ENCODE results near the gene CERS2.
A peak's percentile ranks its signal among the peaks of the same experiment; 100 is the strongest.

CERS2 gene

GRCh38 chr1:150974580-150975478 is at the start of gene CERS2:
CERS2 (minus strand) TSS chr1:150974835; CDS start chr1:150969090, 5,745 bp downstream.
- peak within 1 kb of the TSS; percentile 73 for H3K4me3 ChIP-seq (ENCODE audit: low read length)
- H3K27ac ChIP-seq (ENCODE audit: low read depth, low read length), result peak within 1 kb of the TSS; percentile 87
- peaks cover 2% of the 10 kb centered on the region for H3K36me3 ChIP-seq (ENCODE audit: control insufficient read depth, insufficient read depth, low read length)
- peaks cover 32% of the 10 kb centered on the region for H3K4me1 ChIP-seq (ENCODE audit: control insufficient read depth, insufficient read depth, low read length)
- peak within 1 kb of the TSS; percentile 74 for H3K9ac ChIP-seq (ENCODE audit: low read length)
- no peaks in the 10 kb centered on the region for H3K27me3 ChIP-seq (ENCODE audit: control insufficient read depth, insufficient read depth, low read length)

GRCh38 chr1:151013518-151013917 is 38.9 kb upstream of the CERS2 start:
- no peaks in the 10 kb centered on the region for H3K4me1 ChIP-seq (ENCODE audit: control insufficient read depth, insufficient read depth, low read length)
- H3K27ac ChIP-seq (ENCODE audit: low read depth, low read length), result peak overlapping the region; percentile 27
- H3K4me3 ChIP-seq (ENCODE audit: low read length), result no peak overlapping the region

GRCh38 chr1:151012684-151013471 is 38.2 kb upstream of the CERS2 start:
- Histone ChIP-seq H3K4me3 (ENCODE audit: low read length) (no peak overlapping the region), H3K27ac (ENCODE audit: low read depth, low read length) (peak overlapping the region; percentile 27), H3K27me3 (ENCODE audit: control insufficient read depth, insufficient read depth, low read length) (no peaks in the 10 kb centered on the region), H3K9ac (ENCODE audit: low read length) (no peak overlapping the region), H3K4me1 (ENCODE audit: control insufficient read depth, insufficient read depth, low read length) (peaks cover 2% of the 10 kb centered on the region), H3K36me3 (ENCODE audit: control insufficient read depth, insufficient read depth, low read length) (no peaks in the 10 kb centered on the region)

More at GRCh38 chr1:151013518-151013917, 38.9 kb upstream of the CERS2 start:
- Histone ChIP-seq H3K27me3 (ENCODE audit: control insufficient read depth, insufficient read depth, low read length) (no peaks in the 10 kb centered on the region), H3K36me3 (ENCODE audit: control insufficient read depth, insufficient read depth, low read length) (peaks cover 6% of the 10 kb centered on the region), H3K9ac (ENCODE audit: low read length) (no peak overlapping the region)

GRCh38 chr1:151011154-151011850 is 36.7 kb upstream of the CERS2 start:
- Histone ChIP-seq H3K36me3 (ENCODE audit: control insufficient read depth, insufficient read depth, low read length) (no peaks in the 10 kb centered on the region), H3K4me3 (ENCODE audit: low read length) (no peak overlapping the region), H3K9ac (ENCODE audit: low read length) (no peak overlapping the region), H3K27me3 (ENCODE audit: control insufficient read depth, insufficient read depth, low read length) (no peaks in the 10 kb centered on the region), H3K27ac (ENCODE audit: low read depth, low read length) (no peak overlapping the region), H3K4me1 (ENCODE audit: control insufficient read depth, insufficient read depth, low read length) (peaks cover 13% of the 10 kb centered on the region)

- H3K27ac ChIP-seq (ENCODE audit: low read depth, low read length), result no peak overlapping the region
- H3K4me3 ChIP-seq (ENCODE audit: low read length), result no peak overlapping the region
- no peaks in the 10 kb centered on the region for H3K36me3 ChIP-seq (ENCODE audit: control insufficient read depth, insufficient read depth, low read length)
- peaks cover 13% of the 10 kb centered on the region for H3K4me1 ChIP-seq (ENCODE audit: control insufficient read depth, insufficient read depth, low read length)
- H3K27me3 ChIP-seq (ENCODE audit: control insufficient read depth, insufficient read depth, low read length), result no peaks in the 10 kb centered on the region
- H3K9ac ChIP-seq (ENCODE audit: low read length), result no peak overlapping the region
Measured at GRCh38 chr1:151010346-151010726, 35.7 kb upstream of the CERS2 start.

- Histone ChIP-seq H3K4me3 (ENCODE audit: low read length) (no peak overlapping the region), H3K36me3 (ENCODE audit: control insufficient read depth, insufficient read depth, low read length) (no peaks in the 10 kb centered on the region), H3K9ac (ENCODE audit: low read length) (no peak overlapping the region), H3K27ac (ENCODE audit: low read depth, low read length) (no peak overlapping the region), H3K27me3 (ENCODE audit: control insufficient read depth, insufficient read depth, low read length) (no peaks in the 10 kb centered on the region), H3K4me1 (ENCODE audit: control insufficient read depth, insufficient read depth, low read length) (peaks cover 13% of the 10 kb centered on the region)
Measured at GRCh38 chr1:151009674-151010345, 35.2 kb upstream of the CERS2 start.

- Histone ChIP-seq H3K27ac (ENCODE audit: low read depth, low read length) (peak overlapping the region; percentile 83), H3K4me3 (ENCODE audit: low read length) (peak overlapping the region; percentile 86), H3K27me3 (ENCODE audit: control insufficient read depth, insufficient read depth, low read length) (no peaks in the 10 kb centered on the region), H3K4me1 (ENCODE audit: control insufficient read depth, insufficient read depth, low read length) (peaks cover 14% of the 10 kb centered on the region), H3K9ac (ENCODE audit: low read length) (no peak overlapping the region), H3K36me3 (ENCODE audit: control insufficient read depth, insufficient read depth, low read length) (no peaks in the 10 kb centered on the region)
Measured at GRCh38 chr1:151009206-151009587, 34.6 kb upstream of the CERS2 start.

- H3K27me3 ChIP-seq (ENCODE audit: control insufficient read depth, insufficient read depth, low read length), result no peaks in the 10 kb centered on the region
- H3K9ac ChIP-seq (ENCODE audit: low read length), result peak within 1 kb of the TSS; percentile 77
- peaks cover 16% of the 10 kb centered on the region for H3K4me1 ChIP-seq (ENCODE audit: control insufficient read depth, insufficient read depth, low read length)
- H3K27ac ChIP-seq (ENCODE audit: low read depth, low read length), result peak within 1 kb of the TSS; percentile 83
- H3K4me3 ChIP-seq (ENCODE audit: low read length), result peak within 1 kb of the TSS; percentile 86
- no peaks in the 10 kb centered on the region for H3K36me3 ChIP-seq (ENCODE audit: control insufficient read depth, insufficient read depth, low read length)
Measured at GRCh38 chr1:151008244-151009205, 33.9 kb upstream of the CERS2 start, which contains the start of gene PRUNE1. PRUNE1 (plus strand) TSS chr1:151008449; CDS start chr1:151008633, 184 bp downstream.

GRCh38 chr1:151007853-151008243 is 33.2 kb upstream of the CERS2 start:
- Histone ChIP-seq H3K4me3 (ENCODE audit: low read length) (peak overlapping the region; percentile 64), H3K36me3 (ENCODE audit: control insufficient read depth, insufficient read depth, low read length) (no peaks in the 10 kb centered on the region), H3K4me1 (ENCODE audit: control insufficient read depth, insufficient read depth, low read length) (peaks cover 16% of the 10 kb centered on the region), H3K27ac (ENCODE audit: low read depth, low read length) (peak overlapping the region; percentile 83), H3K9ac (ENCODE audit: low read length) (peak overlapping the region; percentile 16), H3K27me3 (ENCODE audit: control insufficient read depth, insufficient read depth, low read length) (no peaks in the 10 kb centered on the region)

- Histone ChIP-seq H3K27me3 (ENCODE audit: control insufficient read depth, insufficient read depth, low read length) (no peaks in the 10 kb centered on the region), H3K36me3 (ENCODE audit: control insufficient read depth, insufficient read depth, low read length) (peaks cover 2% of the 10 kb centered on the region), H3K4me1 (ENCODE audit: control insufficient read depth, insufficient read depth, low read length) (peaks cover 16% of the 10 kb centered on the region), H3K9ac (ENCODE audit: low read length) (peak within 1 kb of the TSS; percentile 52), H3K4me3 (ENCODE audit: low read length) (peak within 1 kb of the TSS; percentile 74), H3K27ac (ENCODE audit: low read depth, low read length) (peak within 1 kb of the TSS; percentile 83)
Measured at GRCh38 chr1:151006327-151007052, 31.9 kb upstream of the CERS2 start, which contains the start of gene MINDY1. MINDY1 (minus strand) TSS chr1:151006902; CDS start chr1:151002617, 4,285 bp downstream.
